Stimulated activated CD4-positive, alpha-beta T cell treated with anti-CD3 and anti-CD28 coated beads, Interleukin-1b, Interleukin-23, amount 100 ng/mL, for 24 hours (primary cell): ENCODE data around the gene PRKCG.
"Not testable (repeated sequence)": the region's sequence is repeated elsewhere in the genome, so short reads cannot be mapped to it uniquely, and the experiment has no call there.

Experiments used
- DNase-seq, 4 experiments: peaks; one replicate each; pipeline ENCODE4 v3.0.0-alpha.2; 2020; ENCODE audit warnings: low read depth in 4 of 4, low spot score in 1 of 4

Gene PRKCG

DNA sequence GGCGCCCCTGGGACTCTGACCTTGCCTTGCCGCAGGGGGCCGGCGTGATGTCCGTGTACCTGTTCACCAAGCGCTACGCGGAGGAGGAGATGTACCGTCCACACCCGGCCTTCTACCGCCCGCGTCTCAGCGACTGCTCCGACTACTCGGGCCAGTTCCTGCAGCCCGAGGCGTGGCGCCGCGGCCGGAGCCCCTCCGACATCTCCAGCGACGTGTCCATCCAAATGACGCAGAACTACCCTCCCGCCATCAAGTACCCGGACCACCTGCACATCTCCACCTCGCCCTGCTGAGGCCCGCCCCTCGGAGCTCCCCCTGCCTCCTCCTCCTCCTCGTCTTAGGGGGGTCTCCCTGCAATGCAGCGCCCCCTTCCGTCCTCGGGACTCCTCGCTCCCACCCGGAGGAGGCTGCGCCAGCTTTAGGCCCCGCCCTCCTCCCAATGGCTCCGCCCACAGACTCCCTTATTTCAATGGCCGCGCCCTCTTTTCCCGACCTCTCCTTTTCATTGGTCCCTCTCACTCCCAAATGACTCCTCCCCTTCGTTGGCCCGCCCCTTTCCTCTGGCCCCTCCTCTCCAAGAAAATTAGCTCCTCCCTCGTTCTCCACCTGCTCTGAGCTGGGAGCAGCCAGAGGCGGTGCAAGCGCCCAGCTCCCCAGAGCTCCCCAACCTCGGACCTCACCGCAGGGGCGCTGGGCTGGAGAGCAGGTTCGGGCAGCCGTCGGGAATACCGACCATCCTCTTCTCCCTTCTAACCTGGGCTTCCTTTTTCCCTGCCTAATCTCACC lies 60.2 kb downstream of the PRKCG start:
- DNase-seq, result no peak

DNA sequence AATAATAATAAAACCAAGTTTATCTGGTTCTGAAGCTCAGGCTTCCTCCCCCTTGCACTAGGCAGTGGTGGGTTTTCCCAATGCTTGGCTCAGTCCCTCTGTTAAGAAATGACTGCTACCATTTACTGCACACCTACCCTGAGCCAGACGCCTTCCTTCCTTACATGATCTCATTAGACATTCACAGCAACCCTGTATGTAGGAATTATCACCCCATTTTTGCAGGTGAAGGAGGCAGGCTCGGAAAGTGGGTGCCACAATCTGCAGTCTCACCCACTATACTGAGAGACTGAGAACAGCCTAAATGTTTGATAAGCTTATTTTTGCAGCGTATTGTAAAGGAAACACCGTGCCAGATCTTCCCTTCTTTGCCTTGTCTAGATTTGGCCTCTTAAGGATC lies 62.4 kb downstream of the PRKCG start:
- no peak for DNase-seq

DNA sequence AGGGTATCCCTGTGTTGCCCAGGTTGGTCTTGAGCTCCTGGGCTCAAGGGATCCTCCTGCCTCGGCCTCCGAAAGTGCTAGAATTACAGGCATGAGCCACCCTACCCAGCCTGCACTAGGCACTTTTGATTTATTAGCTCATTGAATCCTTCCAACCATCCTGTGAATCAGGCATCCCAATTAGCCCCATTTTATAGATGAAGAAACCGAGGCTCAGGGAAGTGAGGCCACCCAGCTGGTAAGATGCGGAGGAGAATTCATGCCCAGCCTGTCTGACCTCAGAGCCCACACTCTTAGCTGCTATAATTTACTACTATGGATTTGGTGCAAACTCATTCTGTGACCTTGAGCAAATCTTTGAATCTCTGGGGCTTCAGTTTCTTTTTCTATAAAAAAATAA lies 62.9 kb downstream of the PRKCG start:
- no peak for DNase-seq

DNA sequence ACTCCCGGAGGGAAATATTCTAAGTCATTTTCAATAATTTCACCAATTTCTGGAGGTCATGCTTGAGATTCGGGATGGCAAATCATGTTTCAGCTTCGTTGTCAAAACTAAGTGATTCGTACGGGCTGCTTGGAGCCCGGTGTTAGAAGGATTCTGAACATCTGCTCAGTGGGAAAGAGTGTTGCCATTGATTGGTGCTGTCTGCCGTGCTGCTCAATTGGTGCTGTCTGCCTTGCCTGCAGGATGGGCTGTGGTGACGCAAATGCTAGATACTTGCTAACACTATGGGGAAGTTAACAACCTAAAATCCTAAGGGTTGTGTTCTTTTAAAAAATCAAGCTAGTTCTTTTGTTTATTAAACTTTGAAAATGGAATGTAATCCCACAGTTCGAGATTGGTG lies 63.4 kb downstream of the PRKCG start:
- no peak for DNase-seq

DNA sequence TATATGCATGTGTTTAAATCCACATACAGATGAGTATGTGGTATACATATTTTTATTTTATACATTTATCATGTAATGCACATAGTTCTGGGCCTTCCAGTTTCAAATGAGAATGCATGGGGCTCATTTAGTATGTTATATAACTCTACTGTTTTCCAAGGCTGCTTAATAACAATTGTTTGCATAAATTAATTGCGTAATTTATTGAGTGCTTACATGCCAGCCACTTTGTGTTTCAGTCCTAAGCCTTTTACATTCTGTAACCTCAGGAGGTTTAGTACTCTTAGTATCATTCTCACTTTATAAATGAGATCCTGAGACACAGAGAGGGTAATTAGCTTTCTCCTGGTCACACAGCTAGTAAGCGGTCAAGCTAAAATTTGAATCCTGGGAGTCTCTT lies 64.0 kb downstream of the PRKCG start:
- no peak for DNase-seq

DNA sequence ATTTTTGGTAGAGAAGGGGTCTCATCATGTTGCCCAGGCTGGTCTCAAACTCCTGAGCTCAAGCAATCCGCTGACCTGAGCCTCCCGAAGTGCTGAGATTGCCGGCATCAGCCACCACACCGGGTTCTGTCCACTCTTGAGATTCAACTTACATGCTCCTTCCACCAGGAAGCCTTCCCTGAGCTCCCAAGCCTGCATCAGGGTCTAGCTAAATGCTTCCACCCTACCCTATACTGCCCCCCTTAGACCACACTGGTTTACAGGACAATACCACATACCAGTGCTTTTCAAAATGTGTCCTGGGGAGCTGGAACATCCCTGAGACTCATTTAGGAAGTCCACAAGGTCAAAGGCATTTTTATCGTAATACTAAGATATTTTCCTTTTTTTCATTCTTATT lies 65.6 kb downstream of the PRKCG start:
- DNase-seq, result no peak

DNA sequence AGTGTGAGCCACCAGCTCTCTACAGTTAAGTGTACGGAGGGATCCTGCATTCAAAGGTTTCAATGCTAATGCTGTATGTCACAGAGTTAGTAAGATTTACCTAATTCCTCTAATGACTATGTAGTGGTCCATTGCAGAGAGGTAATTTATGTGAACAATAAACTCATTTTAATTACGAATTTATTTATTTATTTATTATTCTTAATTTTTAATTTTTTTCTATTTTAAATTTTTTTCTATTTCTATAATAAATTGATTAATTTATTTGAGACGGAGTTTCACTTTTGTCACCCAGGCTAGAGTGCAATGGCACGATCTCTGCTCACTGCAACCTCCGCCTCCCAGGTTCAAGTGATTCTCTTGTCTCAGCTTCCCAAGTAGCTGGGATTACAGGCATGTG lies 66.6 kb downstream of the PRKCG start:
- not testable (repeated sequence) for DNase-seq

DNA sequence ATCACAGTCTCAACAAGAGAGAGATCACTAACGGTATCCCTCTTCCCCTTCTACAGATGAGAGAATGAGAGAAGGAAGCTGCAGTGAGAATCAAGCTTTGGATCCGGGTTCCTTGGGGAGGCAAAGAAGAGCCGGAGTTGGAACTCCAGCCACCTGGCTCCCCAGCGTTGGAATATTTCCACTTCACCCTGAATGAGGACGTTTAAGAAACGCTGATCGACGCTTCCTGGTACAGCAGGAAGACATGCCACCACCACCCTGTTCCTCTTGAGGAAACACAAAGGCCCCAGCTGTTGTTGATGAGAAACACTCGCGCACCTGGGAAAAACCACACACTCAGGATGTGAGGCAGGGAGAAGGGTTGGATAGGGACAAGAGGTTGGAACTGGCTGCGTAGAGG lies 69.4 kb downstream of the PRKCG start:
- DNase-seq, result no peak

DNA sequence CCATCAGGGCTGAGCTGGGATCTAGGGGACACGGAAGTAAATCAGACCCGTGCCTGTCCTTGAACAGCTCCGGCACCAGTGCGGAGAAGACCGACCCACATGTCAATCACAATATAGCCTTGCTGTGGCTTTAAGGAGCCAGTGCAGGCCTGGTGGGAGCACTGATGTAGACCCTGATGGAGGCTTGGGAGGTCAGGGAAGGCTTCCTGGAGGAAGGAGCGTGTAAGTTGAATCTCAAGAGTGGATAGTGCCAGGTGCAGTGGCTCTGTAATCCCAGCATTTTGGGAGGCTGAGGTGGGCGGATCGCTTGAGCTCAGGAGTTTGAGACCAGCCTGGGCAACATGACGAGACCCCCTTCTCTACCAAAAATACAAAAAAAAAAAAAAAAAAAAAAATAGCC lies 70.0 kb downstream of the PRKCG start:
- no peak for DNase-seq

DNA sequence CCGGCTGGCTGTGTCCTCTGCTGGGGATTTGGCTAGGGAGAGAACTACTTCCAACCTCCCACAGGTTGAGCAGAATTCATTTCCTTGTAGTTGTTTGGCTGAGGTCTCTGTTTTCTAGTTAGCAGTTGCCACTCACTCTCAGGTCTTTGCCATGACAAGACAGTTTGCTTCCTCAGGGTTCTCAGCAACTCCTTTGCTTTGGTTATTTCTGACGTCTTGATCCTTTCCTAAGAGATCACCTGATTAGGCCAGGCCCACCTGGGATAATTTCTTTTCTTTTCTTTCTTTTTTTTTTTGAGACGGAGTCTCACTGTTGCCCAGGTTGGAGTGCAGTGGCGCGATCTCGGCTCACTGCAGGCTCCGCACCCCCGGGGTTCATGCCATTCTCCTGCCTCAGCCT lies 71.4 kb downstream of the PRKCG start:
- DNase-seq, result no peak
